ENCODE measurements around the gene ACTL7A. TPM values are rescaled to one million over a fixed set of nuclear protein-coding genes. Genes with fewer than 3 reads are reported as not detected.

Gene ACTL7A
- total RNA-seq, 4 donors from 2014 or later, result not detected

GRCh38 chr9:108905494-108905893 lies 43.4 kb downstream of the ACTL7A start:
- TF ChIP-seq CTCF (IDR thresholded peaks at IDR 0.05), result no peak
- TF ChIP-seq POLR2A (IDR thresholded peaks at IDR 0.05), result no peak
- H3K36me3 ChIP-seq, result no peaks in the 10 kb centered on the region

GRCh38 chr9:108910402-108910801 lies 48.3 kb downstream of the ACTL7A start:
- no peaks in the 10 kb centered on the region for H3K27me3 ChIP-seq
- intact Hi-C loops (cut with DNase I; ENCODE audit: low total_unique reads), result no loop called here
- no peak overlapping the region for H3K4me3 ChIP-seq
- no peak for DNase-seq
- H3K36me3 ChIP-seq, result no peaks in the 10 kb centered on the region
- H3K9me3 ChIP-seq, result no peaks in the 10 kb centered on the region
- no peaks in the 10 kb centered on the region for H3K4me1 ChIP-seq
- no peak overlapping the region for H3K27ac ChIP-seq
- no peak for TF ChIP-seq POLR2A (IDR thresholded peaks at IDR 0.05)
- no peak for TF ChIP-seq CTCF (IDR thresholded peaks at IDR 0.05)

More at GRCh38 chr9:108905494-108905893, 43.4 kb downstream of the ACTL7A start:
- Histone ChIP-seq H3K27me3 (no peaks in the 10 kb centered on the region), H3K4me1 (no peaks in the 10 kb centered on the region), H3K9me3 (no peaks in the 10 kb centered on the region), H3K27ac (no peak overlapping the region), H3K4me3 (no peak overlapping the region)
- DNase-seq, result no peak
- intact Hi-C loops (cut with DNase I; ENCODE audit: low total_unique reads), result no loop called here

- Histone ChIP-seq H3K9me3 (no peaks in the 10 kb centered on the region), H3K4me1 (no peaks in the 10 kb centered on the region), H3K4me3 (no peak overlapping the region), H3K36me3 (no peaks in the 10 kb centered on the region), H3K27me3 (no peaks in the 10 kb centered on the region), H3K27ac (no peak overlapping the region)
- TF ChIP-seq POLR2A (IDR thresholded peaks at IDR 0.05), result no peak
- no peak for DNase-seq
- intact Hi-C loops (cut with DNase I; ENCODE audit: low total_unique reads), result no loop called here
Observed at GRCh38 chr9:108910914-108911313, 48.8 kb downstream of the ACTL7A start.

GRCh38 chr9:108911820-108912219 lies 49.8 kb downstream of the ACTL7A start:
- Histone ChIP-seq H3K27me3 (no peaks in the 10 kb centered on the region), H3K36me3 (no peaks in the 10 kb centered on the region), H3K9me3 (no peaks in the 10 kb centered on the region), H3K4me3 (no peak overlapping the region), H3K27ac (no peak overlapping the region), H3K4me1 (no peaks in the 10 kb centered on the region)
- no peak for DNase-seq
- intact Hi-C loops (cut with DNase I; ENCODE audit: low total_unique reads), result no loop called here
- no peak for TF ChIP-seq POLR2A (IDR thresholded peaks at IDR 0.05)
- no peak for TF ChIP-seq CTCF (IDR thresholded peaks at IDR 0.05)

Small RNA genes lying within 50 kb of the gene (small RNA-seq; reads per million reads assigned to genes)
- not detected for gene AL359692.1

Other genes starting within 250 kb of the ACTL7A start
- gene ACTL7B, start 6.3 kb upstream of the ACTL7A start, total RNA-seq, result not detected
- 10 to 100 TPM in 3 of 4 donors, 1 to 10 TPM in 1; 5.0 to 71.2 (median 36.2) TPM for gene ELP1, start 71.9 kb downstream of the ACTL7A start, total RNA-seq
- gene ABITRAM, start 72.1 kb downstream of the ACTL7A start, total RNA-seq, result 10 to 100 TPM in 1 of 4 donors, 1 to 10 TPM in 3; 1.3 to 13.1 (median 6.3) TPM
- gene CTNNAL1, start 151.2 kb downstream of the ACTL7A start, total RNA-seq, result 10 to 100 TPM; 32.3 to 62.0 (median 41.4) TPM